Measurements from ENCODE around the gene HOXA5. TPM values are rescaled to one million over a fixed set of nuclear protein-coding genes. Genes with fewer than 3 reads are reported as not detected.

Gene HOXA5
- total RNA-seq, 1 experiment from 2014 or later, result 7.4 TPM

GRCh38 chr7:27115221-27116026, 28.1 kb downstream of the HOXA5 start:
- TF ChIP-seq, protein P1, sequence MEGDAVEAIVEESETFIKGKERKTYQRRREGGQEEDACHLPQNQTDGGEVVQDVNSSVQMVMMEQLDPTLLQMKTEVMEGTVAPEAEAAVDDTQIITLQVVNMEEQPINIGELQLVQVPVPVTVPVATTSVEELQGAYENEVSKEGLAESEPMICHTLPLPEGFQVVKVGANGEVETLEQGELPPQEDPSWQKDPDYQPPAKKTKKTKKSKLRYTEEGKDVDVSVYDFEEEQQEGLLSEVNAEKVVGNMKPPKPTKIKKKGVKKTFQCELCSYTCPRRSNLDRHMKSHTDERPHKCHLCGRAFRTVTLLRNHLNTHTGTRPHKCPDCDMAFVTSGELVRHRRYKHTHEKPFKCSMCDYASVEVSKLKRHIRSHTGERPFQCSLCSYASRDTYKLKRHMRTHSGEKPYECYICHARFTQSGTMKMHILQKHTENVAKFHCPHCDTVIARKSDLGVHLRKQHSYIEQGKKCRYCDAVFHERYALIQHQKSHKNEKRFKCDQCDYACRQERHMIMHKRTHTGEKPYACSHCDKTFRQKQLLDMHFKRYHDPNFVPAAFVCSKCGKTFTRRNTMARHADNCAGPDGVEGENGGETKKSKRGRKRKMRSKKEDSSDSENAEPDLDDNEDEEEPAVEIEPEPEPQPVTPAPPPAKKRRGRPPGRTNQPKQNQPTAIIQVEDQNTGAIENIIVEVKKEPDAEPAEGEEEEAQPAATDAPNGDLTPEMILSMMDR (IDR thresholded peaks at IDR 0.05; ENCODE audit: unreplicated experiment), result no peak
- DNase-seq (ENCODE audit: unreplicated experiment), result peak; percentile 81
- Mint-ChIP-seq H3K27me3 (ENCODE audit: insufficient read depth, unreplicated experiment) (no peaks in the 10 kb centered on the region), H3K4me3 (ENCODE audit: unreplicated experiment) (peak overlapping the region; percentile 80), H3K36me3 (ENCODE audit: insufficient read depth, unreplicated experiment) (peaks cover 31% of the 10 kb centered on the region), H3K4me1 (ENCODE audit: insufficient read depth, unreplicated experiment) (peaks cover 31% of the 10 kb centered on the region), H3K9me3 (ENCODE audit: unreplicated experiment) (no peaks in the 10 kb centered on the region), H3K27ac (ENCODE audit: low read depth, unreplicated experiment) (peak overlapping the region; percentile 90)
- ChIA-PET CTCF (interaction anchor here (0.7 to 3.6 kb wide), 15 partner anchors 8 to 261 kb away, joined by 3 to 24 read pairs (median 4); partner anchors contain the start of gene HOXA4), POLR2A (interaction anchor here (0.9 to 15.3 kb wide), 20 partner anchors 8 to 917 kb away, joined by 3 to 485 read pairs (median 6); partner anchors contain the start of genes CBX3, HIBADH, HOXA1 and HOXA5)
- BruUV-seq (replicated peaks), result TSS peak; percentile 57
- intact Hi-C loops (cut with micrococcal nuclease), result loop anchor here (1.0 kb wide), 1 partner anchor 15 kb away; the partner anchor contains the start of gene HOXA4

- no peaks in the 10 kb centered on the region for H3K27me3 Mint-ChIP-seq (ENCODE audit: insufficient read depth, unreplicated experiment)
- peak overlapping the region; percentile 80 for H3K4me3 Mint-ChIP-seq (ENCODE audit: unreplicated experiment)
- POLR2A ChIA-PET, result interaction anchor here (0.6 to 15.3 kb wide), 18 partner anchors 7 to 916 kb away, joined by 3 to 485 read pairs (median 7); partner anchors contain the start of genes CBX3, HOXA1, HOXA5 and HOXA6
Observed at GRCh38 chr7:27114881-27115220, 28.6 kb downstream of the HOXA5 start.

GRCh38 chr7:27113991-27114769, 29.3 kb downstream of the HOXA5 start:
- Mint-ChIP-seq H3K36me3 (ENCODE audit: insufficient read depth, unreplicated experiment) (peaks cover 21% of the 10 kb centered on the region), H3K27ac (ENCODE audit: low read depth, unreplicated experiment) (peak overlapping the region; percentile 90), H3K4me1 (ENCODE audit: insufficient read depth, unreplicated experiment) (peaks cover 26% of the 10 kb centered on the region), H3K4me3 (ENCODE audit: unreplicated experiment) (peak overlapping the region; percentile 80), H3K9me3 (ENCODE audit: unreplicated experiment) (no peaks in the 10 kb centered on the region), H3K27me3 (ENCODE audit: insufficient read depth, unreplicated experiment) (no peaks in the 10 kb centered on the region)
- ChIA-PET POLR2A (interaction anchor here (0.6 to 15.3 kb wide), 20 partner anchors 6 to 915 kb away, joined by 3 to 485 read pairs (median 6); partner anchors contain the start of genes CBX3, HOXA1, HOXA5 and HOXA6), CTCF (interaction anchor here (0.6 to 3.6 kb wide), 9 partner anchors 9 to 663 kb away, joined by 3 to 24 read pairs (median 4); partner anchors contain the start of genes HOXA4 and HOXA5)
- TF ChIP-seq, protein P1 (IDR thresholded peaks at IDR 0.05; ENCODE audit: unreplicated experiment), result no peak
- intact Hi-C loops (cut with micrococcal nuclease), result no loop called here
- DNase-seq (ENCODE audit: unreplicated experiment), result peak; percentile 84
- no TSS peak for BruUV-seq (replicated peaks)

More at GRCh38 chr7:27114881-27115220, 28.6 kb downstream of the HOXA5 start:
- DNase-seq (ENCODE audit: unreplicated experiment), result no peak
- Mint-ChIP-seq H3K4me1 (ENCODE audit: insufficient read depth, unreplicated experiment) (peaks cover 31% of the 10 kb centered on the region), H3K27ac (ENCODE audit: low read depth, unreplicated experiment) (peak overlapping the region; percentile 90), H3K36me3 (ENCODE audit: insufficient read depth, unreplicated experiment) (peaks cover 27% of the 10 kb centered on the region), H3K9me3 (ENCODE audit: unreplicated experiment) (no peaks in the 10 kb centered on the region)
- intact Hi-C loops (cut with micrococcal nuclease), result loop anchor here (1.0 kb wide), 1 partner anchor 15 kb away; the partner anchor contains the start of gene HOXA4
- TF ChIP-seq, protein P1 (IDR thresholded peaks at IDR 0.05; ENCODE audit: unreplicated experiment), result no peak
- CTCF ChIA-PET, result interaction anchor here (0.9 to 3.6 kb wide), 13 partner anchors 8 to 260 kb away, joined by 3 to 24 read pairs (median 4); partner anchors contain the start of genes HOXA4 and HOXA5
- no TSS peak for BruUV-seq (replicated peaks)

Measured in MCF 10A (cell line).